HEK293T (cell line): ENCODE measurements around the gene IL18BP.

Source experiments
- CTBP1 ChIP-seq: fragments of 450-650 bp; IDR thresholded peaks from 2 replicates; pipeline ENCODE4 v1.6.1; 2016; ENCODE audit warnings: borderline replicate concordance
- ELF4 ChIP-seq: fragments of 450-650 bp; IDR thresholded peaks from 2 replicates; pipeline ENCODE4 v1.6.1; 2017; ENCODE audit warnings: antibody characterized with exemption
- FOXA1 ChIP-seq: fragments of 450-650 bp; IDR thresholded peaks from 2 replicates; pipeline ENCODE4 v1.6.1; 2016; ENCODE audit warnings: mild to moderate bottlenecking
- FOXM1 ChIP-seq: fragments of 450-650 bp; IDR thresholded peaks from 2 replicates; pipeline ENCODE4 v1.6.1; 2017; ENCODE audit warnings: mild to moderate bottlenecking, borderline replicate concordance
- PKNOX1 ChIP-seq: fragments of 450-650 bp; IDR thresholded peaks from 2 replicates; pipeline ENCODE4 v1.6.1; 2016
- SP1 ChIP-seq: fragments of 450-650 bp; IDR thresholded peaks from 2 replicates; pipeline ENCODE4 v1.6.1; 2017
- SUZ12 ChIP-seq: fragments of 450-650 bp; IDR thresholded peaks from 2 replicates; pipeline ENCODE4 v1.6.1; 2016; ENCODE audit warnings: mild to moderate bottlenecking

- TF ChIP-seq SP1 (no peak), SUZ12 (no peak), FOXA1 (no peak), PKNOX1 (no peak), CTBP1 (no peak), ELF4 (no peak), FOXM1 (no peak)
Observed at GRCh38 chr11:71963468-71963867, 35.2 kb upstream of the IL18BP start.
